GM12878 (cell line): ENCODE results near the gene PKP4.

Experiments used
- JUND ChIP-seq: IDR thresholded peaks from 2 replicates; pipeline ENCODE4 v1.6.1; 2012; ENCODE audit warnings: low read depth, mild to moderate bottlenecking, low read length, improper control_type of control experiment, moderate library complexity
- LARP7 ChIP-seq: fragments of 450-650 bp; IDR thresholded peaks from 2 replicates; pipeline ENCODE4 v1.6.1; 2017; ENCODE audit warnings: mild to moderate bottlenecking
- NFYB ChIP-seq: IDR thresholded peaks from 2 replicates; pipeline ENCODE4 v1.6.1; 2011; ENCODE audit warnings: low read depth, mild to moderate bottlenecking, low read length, improper control_type of control experiment, moderate library complexity; ENCODE audit not compliant: insufficient read depth
- SREBF2 ChIP-seq: IDR thresholded peaks from 2 replicates; pipeline ENCODE4 v1.6.1; 2012; ENCODE audit warnings: mild to moderate bottlenecking, low read length
- TF ChIP-seq, protein P1 (sequence below): IDR thresholded peaks from 2 replicates; pipeline ENCODE4 v1.6.1; 2012; ENCODE audit warnings: improper control_type of control experiment, low read depth, low read length; ENCODE audit not compliant: insufficient replicate concordance
- TF ChIP-seq, protein P2 (sequence below): IDR thresholded peaks from 2 replicates; pipeline ENCODE4 v1.6.1; 2011; ENCODE audit warnings: mild to moderate bottlenecking, low read depth, low read length, moderate library complexity; ENCODE audit not compliant: insufficient replicate concordance
- TF ChIP-seq, protein P3 (sequence below), 3 experiments: IDR thresholded peaks in 2 of 3; conservative IDR thresholded peaks in 1 of 3; 2 replicates each; pipeline ENCODE4 v1.5.1; 2011; ENCODE audit warnings: low read depth in 3 of 3, low read length in 3 of 3, mild to moderate bottlenecking in 3 of 3, control low read depth in 2 of 3, moderate library complexity in 2 of 3, inconsistent platforms in 1 of 3, mixed read lengths in 1 of 3; ENCODE audit not compliant: control insufficient read depth in 2 of 3, insufficient read depth in 1 of 3; ENCODE audit errors: extremely low read depth in 1 of 3
- TF ChIP-seq, protein P4 (sequence below): fragments of 450-650 bp; conservative IDR thresholded peaks from 2 replicates; pipeline ENCODE4 v1.6.1; 2017; ENCODE audit warnings: mild to moderate bottlenecking, moderate library complexity

DNA sequence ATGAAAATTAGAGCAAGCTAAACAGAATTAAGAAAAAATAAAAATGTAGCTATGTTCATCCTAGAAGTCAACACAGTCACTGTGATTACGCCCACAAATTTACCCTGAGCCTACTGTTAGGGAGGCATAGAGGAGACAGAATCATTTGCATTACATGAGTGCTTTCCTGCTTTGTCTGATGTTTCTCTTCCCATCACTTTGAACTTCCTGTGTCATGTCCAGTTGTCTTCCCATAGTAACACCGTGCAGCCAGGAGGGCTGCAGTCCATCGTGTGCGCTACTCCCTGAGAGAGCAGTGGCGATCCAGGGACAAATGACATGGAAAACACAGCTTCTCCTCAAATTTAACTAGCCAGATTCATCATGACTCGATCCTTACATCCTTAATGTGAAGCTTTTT lies 188.5 kb downstream of the PKP4 start:
- TF ChIP-seq, protein P1, sequence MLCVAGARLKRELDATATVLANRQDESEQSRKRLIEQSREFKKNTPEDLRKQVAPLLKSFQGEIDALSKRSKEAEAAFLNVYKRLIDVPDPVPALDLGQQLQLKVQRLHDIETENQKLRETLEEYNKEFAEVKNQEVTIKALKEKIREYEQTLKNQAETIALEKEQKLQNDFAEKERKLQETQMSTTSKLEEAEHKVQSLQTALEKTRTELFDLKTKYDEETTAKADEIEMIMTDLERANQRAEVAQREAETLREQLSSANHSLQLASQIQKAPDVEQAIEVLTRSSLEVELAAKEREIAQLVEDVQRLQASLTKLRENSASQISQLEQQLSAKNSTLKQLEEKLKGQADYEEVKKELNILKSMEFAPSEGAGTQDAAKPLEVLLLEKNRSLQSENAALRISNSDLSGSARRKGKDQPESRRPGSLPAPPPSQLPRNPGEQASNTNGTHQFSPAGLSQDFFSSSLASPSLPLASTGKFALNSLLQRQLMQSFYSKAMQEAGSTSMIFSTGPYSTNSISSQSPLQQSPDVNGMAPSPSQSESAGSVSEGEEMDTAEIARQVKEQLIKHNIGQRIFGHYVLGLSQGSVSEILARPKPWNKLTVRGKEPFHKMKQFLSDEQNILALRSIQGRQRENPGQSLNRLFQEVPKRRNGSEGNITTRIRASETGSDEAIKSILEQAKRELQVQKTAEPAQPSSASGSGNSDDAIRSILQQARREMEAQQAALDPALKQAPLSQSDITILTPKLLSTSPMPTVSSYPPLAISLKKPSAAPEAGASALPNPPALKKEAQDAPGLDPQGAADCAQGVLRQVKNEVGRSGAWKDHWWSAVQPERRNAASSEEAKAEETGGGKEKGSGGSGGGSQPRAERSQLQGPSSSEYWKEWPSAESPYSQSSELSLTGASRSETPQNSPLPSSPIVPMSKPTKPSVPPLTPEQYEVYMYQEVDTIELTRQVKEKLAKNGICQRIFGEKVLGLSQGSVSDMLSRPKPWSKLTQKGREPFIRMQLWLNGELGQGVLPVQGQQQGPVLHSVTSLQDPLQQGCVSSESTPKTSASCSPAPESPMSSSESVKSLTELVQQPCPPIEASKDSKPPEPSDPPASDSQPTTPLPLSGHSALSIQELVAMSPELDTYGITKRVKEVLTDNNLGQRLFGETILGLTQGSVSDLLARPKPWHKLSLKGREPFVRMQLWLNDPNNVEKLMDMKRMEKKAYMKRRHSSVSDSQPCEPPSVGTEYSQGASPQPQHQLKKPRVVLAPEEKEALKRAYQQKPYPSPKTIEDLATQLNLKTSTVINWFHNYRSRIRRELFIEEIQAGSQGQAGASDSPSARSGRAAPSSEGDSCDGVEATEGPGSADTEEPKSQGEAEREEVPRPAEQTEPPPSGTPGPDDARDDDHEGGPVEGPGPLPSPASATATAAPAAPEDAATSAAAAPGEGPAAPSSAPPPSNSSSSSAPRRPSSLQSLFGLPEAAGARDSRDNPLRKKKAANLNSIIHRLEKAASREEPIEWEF = no peak
- TF ChIP-seq, protein P2, sequence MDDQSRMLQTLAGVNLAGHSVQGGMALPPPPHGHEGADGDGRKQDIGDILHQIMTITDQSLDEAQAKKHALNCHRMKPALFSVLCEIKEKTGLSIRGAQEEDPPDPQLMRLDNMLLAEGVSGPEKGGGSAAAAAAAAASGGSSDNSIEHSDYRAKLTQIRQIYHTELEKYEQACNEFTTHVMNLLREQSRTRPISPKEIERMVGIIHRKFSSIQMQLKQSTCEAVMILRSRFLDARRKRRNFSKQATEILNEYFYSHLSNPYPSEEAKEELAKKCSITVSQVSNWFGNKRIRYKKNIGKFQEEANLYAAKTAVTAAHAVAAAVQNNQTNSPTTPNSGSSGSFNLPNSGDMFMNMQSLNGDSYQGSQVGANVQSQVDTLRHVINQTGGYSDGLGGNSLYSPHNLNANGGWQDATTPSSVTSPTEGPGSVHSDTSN = no peak
- TF ChIP-seq SREBF2 (no peak), LARP7 (no peak), JUND (no peak), NFYB (no peak)
- TF ChIP-seq, protein P3, sequence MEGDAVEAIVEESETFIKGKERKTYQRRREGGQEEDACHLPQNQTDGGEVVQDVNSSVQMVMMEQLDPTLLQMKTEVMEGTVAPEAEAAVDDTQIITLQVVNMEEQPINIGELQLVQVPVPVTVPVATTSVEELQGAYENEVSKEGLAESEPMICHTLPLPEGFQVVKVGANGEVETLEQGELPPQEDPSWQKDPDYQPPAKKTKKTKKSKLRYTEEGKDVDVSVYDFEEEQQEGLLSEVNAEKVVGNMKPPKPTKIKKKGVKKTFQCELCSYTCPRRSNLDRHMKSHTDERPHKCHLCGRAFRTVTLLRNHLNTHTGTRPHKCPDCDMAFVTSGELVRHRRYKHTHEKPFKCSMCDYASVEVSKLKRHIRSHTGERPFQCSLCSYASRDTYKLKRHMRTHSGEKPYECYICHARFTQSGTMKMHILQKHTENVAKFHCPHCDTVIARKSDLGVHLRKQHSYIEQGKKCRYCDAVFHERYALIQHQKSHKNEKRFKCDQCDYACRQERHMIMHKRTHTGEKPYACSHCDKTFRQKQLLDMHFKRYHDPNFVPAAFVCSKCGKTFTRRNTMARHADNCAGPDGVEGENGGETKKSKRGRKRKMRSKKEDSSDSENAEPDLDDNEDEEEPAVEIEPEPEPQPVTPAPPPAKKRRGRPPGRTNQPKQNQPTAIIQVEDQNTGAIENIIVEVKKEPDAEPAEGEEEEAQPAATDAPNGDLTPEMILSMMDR (IDR thresholded peaks at IDR 0.05 in 2 of 3, conservative IDR thresholded peaks at IDR 0.05 in 1 of 3; ENCODE audit: control insufficient read depth in 2 of 3, extremely low read depth in 1 of 3, insufficient read depth in 1 of 3, low read depth in 3 of 3, low read length in 3 of 3) = no peak
- TF ChIP-seq, protein P4, sequence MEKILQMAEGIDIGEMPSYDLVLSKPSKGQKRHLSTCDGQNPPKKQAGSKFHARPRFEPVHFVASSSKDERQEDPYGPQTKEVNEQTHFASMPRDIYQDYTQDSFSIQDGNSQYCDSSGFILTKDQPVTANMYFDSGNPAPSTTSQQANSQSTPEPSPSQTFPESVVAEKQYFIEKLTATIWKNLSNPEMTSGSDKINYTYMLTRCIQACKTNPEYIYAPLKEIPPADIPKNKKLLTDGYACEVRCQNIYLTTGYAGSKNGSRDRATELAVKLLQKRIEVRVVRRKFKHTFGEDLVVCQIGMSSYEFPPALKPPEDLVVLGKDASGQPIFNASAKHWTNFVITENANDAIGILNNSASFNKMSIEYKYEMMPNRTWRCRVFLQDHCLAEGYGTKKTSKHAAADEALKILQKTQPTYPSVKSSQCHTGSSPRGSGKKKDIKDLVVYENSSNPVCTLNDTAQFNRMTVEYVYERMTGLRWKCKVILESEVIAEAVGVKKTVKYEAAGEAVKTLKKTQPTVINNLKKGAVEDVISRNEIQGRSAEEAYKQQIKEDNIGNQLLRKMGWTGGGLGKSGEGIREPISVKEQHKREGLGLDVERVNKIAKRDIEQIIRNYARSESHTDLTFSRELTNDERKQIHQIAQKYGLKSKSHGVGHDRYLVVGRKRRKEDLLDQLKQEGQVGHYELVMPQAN = no peak
